RCC 7860 (cell line): ENCODE results near the gene SP1.
"Not testable (repeated sequence)": the region's sequence is repeated elsewhere in the genome, so short reads cannot be mapped to it uniquely, and the experiment has no call there.

Source experiments
- DNase-seq: peaks from one replicate; pipeline ENCODE4 v3.0.0-alpha.2; 2015; ENCODE audit warnings: low spot score
- FAIRE-seq: peaks from 2 replicates; lab custom pipeline; 2012; peaks lifted over from hg19 to GRCh38; lab: Jason Lieb, UNC

The SP1 gene

GRCh38 chr12:53358836-53359419, 21.0 kb upstream of the SP1 start:
- DNase-seq (no peak), FAIRE-seq (no peak)

GRCh38 chr12:53361638-53362037, 18.3 kb upstream of the SP1 start:
- not testable (repeated sequence) for DNase-seq, FAIRE-seq

GRCh38 chr12:53365245-53365904, 14.6 kb upstream of the SP1 start:
- no peak for DNase-seq
- FAIRE-seq: no peak

- not testable (repeated sequence) for FAIRE-seq, DNase-seq
Measured at GRCh38 chr12:53373554-53374133, 6.3 kb upstream of the SP1 start.

DNA sequence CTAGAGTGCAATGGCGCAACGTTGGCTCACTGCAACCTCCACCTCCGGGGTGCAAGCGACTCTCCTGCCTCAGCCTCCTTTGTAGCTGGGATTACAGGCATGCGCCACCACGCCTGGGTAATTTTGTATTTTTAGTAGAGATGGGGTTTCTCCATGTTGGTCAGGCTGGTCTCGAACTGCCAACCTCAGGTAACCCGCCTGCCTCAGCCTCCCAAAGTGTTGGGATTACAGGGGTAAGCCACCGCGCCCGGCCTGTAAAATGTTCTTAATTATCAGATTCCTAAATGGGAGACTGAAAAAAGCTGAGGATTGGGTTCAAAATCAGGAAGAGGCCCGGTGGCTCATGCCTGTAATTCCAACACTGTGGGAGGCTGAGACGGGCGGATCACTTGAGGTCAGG, 5.7 kb upstream of the SP1 start:
- DNase-seq, FAIRE-seq: not testable (repeated sequence)

DNA sequence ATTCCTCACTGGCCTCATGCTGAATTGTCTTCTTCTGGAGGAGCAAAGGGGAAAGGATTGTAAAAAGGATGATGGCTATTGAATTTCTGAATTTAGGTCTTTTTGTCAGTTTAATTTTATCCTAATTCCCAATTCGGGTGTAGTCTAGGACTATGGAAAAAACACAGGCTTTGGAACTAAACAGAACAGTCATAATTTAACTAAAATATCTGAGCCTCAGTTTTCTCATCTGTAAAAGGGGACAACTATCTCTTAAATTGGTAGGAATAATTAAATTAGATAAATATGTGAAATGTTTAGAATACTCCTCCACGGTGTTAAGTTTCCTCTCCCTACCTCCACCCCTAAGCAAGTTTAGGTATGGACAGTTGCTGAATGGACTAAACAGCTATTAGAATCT, 3.2 kb upstream of the SP1 start:
- FAIRE-seq (no peak), DNase-seq (no peak)

DNA sequence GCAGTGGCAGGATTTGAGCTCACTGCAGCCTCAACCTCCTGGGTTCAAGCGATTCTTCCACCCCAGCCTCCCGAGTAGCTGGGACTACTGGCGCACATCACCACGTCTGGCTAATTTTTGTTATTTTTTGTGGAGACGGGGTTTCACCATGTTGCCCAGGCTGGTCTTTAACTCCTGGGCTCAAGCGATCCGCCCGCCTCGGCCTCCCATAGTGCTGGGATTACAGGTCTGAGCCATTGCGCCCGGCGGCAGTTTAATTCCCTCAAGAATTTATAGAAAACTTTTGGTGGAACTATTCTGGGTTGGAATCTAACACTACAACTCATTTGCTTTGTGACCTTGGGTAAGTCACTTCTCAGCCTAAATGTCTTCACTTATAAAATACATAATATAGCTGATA, 1.8 kb upstream of the SP1 start:
- no peak for FAIRE-seq
- DNase-seq: no peak

GRCh38 chr12:53378724-53379388, 1.1 kb upstream of the SP1 start:
- DNase-seq: no peak
- FAIRE-seq: no peak

- DNase-seq: peak; percentile 100
- peak; percentile 96 for FAIRE-seq
Measured at GRCh38 chr12:53379389-53380103, 430 bp upstream of the SP1 start.

DNA sequence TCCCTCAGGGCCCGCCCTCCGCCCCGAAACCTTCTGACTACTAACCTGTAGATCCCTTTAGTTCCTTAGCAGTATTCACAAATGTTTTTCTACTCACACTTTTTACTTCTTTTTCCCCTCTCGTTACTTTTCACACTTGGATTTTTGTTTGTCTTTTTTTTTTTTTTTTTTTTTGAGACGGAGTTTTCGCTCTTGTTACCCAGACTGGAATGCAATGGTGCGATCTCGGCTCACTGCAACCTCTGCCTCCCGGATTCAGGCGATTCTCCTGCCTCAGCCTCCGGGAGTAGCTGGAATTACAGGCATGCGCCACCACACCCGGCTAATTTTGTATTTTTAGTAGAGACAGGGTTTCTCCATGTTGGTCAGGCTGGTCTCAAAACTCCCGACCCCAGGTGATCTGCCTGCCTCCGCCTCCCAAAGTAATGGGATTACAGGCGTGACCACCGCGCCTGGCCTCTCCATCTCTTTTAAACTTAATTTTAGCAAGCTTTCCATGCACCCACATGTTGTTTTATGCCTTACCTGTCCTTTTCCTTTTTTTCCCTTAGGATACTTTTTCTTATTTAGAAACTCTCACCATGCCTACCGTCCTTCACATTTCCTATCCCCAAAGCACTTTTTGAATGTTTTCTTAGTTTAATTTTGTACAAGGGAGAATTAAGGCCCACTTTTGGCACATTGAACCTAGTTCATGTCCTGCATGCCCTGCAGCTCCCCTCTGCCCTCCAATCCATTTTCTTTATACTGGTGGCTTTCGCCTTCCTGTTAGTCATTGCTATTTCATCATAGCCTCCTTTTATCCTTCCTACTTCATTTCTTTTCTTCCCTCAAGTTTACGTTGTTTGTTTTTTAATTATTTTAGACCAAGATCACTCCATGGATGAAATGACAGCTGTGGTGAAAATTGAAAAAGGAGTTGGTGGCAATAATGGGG, 1.1 kb downstream of the SP1 start:
- DNase-seq (no peak), FAIRE-seq (no peak)

DNA sequence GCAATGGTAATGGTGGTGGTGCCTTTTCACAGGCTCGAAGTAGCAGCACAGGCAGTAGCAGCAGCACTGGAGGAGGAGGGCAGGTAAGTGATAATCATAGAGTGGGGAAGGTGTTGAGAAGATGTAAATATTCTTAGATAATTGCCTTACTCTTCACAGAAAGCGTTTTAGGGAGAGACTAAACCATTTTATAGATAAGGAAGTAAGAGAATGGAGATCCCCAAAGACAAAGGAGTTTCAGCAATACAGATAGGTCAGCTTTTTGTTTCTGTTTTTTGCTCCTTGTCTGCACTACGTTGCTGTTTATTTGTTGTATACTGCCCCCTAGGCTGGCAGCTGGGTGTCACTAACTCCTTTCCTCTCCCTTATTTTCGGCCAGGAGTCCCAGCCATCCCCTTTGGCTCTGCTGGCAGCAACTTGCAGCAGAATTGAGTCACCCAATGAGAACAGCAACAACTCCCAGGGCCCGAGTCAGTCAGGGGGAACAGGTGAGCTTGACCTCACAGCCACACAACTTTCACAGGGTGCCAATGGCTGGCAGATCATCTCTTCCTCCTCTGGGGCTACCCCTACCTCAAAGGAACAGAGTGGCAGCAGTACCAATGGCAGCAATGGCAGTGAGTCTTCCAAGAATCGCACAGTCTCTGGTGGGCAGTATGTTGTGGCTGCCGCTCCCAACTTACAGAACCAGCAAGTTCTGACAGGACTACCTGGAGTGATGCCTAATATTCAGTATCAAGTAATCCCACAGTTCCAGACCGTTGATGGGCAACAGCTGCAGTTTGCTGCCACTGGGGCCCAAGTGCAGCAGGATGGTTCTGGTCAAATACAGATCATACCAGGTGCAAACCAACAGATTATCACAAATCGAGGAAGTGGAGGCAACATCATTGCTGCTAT, 2.0 kb downstream of the SP1 start:
- DNase-seq (peak; percentile 68), FAIRE-seq (peak; percentile 49)

DNA sequence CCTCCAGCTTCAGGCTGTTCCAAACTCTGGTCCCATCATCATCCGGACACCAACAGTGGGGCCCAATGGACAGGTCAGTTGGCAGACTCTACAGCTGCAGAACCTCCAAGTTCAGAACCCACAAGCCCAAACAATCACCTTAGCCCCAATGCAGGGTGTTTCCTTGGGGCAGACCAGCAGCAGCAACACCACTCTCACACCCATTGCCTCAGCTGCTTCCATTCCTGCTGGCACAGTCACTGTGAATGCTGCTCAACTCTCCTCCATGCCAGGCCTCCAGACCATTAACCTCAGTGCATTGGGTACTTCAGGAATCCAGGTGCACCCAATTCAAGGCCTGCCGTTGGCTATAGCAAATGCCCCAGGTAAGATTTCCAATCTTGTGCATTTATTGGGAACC, 3.3 kb downstream of the SP1 start:
- DNase-seq: no peak
- no peak for FAIRE-seq

DNA sequence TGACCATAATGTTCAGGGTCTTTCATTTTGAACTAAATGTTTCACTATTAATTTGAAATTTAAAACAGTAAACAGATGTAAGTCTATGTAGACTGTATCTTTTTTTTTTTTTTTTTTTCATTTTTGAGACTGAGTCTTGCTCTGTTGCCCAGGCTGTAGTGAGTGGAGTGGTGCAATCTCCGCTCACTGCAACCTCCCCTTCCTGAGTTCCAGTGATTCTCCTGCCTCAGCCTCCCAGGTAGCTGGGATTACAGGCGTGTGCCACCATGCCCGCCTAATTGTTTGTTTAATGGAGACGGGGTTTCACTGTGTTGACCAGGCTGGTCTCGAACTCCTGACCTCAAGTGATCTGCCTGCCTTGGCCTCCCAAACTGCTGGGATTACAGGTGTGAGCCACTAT, 6.4 kb downstream of the SP1 start:
- FAIRE-seq, DNase-seq: not testable (repeated sequence)

- no peak for DNase-seq
- FAIRE-seq: no peak
Measured at GRCh38 chr12:53388932-53389331, 9.0 kb downstream of the SP1 start.

GRCh38 chr12:53389702-53390101, 9.7 kb downstream of the SP1 start:
- DNase-seq (no peak), FAIRE-seq (no peak)

GRCh38 chr12:53391724-53392123, 11.7 kb downstream of the SP1 start:
- FAIRE-seq (no peak), DNase-seq (no peak)

DNA sequence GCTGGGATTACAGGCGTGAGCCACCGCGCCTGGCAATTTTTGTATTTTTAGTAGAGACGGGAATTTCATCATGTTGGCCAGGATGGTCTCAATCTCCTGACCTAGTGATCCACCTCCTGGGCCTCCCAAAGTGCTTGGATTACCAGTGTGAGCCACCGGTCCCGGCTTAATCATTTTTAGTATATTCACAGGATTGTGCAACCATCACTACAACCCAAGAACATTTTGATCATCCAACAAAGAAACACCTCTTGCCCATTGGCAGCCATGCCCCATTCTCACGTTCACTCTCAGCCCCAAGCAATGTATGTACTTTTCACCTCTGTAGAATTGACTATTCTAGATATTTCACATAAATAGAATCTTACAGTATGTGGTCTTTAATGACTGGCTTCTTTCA, 19.9 kb downstream of the SP1 start:
- no peak for FAIRE-seq
- no peak for DNase-seq

- not testable (repeated sequence) for FAIRE-seq, DNase-seq
Measured at GRCh38 chr12:53402351-53402750, 22.4 kb downstream of the SP1 start.

DNA sequence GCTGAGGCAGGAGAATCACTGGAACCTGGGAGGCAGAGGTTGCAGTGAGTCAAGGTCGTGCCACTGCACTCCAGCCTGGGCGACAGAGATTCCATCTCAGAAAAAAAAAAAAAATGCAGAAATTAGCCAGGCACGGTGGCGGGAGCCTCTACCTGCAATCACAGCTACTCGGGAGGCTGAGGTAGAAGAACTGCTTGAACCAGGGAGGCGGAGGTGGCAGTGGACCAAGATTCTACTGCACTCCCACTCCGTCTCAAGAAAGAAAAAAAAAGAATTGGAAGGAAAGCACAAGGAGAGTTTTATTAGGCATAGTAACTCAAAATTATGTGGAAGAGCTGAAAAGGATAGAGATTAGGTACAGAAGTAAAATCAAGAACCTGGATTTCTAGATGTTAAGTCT, 22.9 kb downstream of the SP1 start:
- DNase-seq (no peak), FAIRE-seq (no peak)
